H1 (cell line): ENCODE data around the gene PACS1. TPM values are rescaled to one million over a fixed set of nuclear protein-coding genes. Genes with fewer than 3 reads are reported as not detected.
A peak's percentile ranks its signal among the peaks of the same experiment; 100 is the strongest.

ENCODE experiments used
- CTCF ChIA-PET: fragments of 300-600 bp; sonication (Branson Sonifier 250); formaldehyde crosslinking; loops from one replicate; lab custom pipeline; 2021; ENCODE audit not compliant: partially characterized antibody; lab: Charles Lee
- POLR2A ChIA-PET: fragments of 300-600 bp; sonication (Branson Sonifier 250); formaldehyde crosslinking; loops from one replicate; lab custom pipeline; 2021; ENCODE audit warnings: inconsistent platforms; ENCODE audit not compliant: partially characterized antibody; lab: Charles Lee
- DNase-seq, 2 experiments: peaks; one replicate each; pipeline versions ENCODE4 v3.0.0 to v3.0.0-alpha.2; 2010 to 2022; ENCODE audit warnings: low spot score in 2 of 2, low read depth in 1 of 2, mixed read lengths in 1 of 2
- FAIRE-seq: peaks from 2 replicates; lab custom pipeline; 2011; peaks lifted over from hg19 to GRCh38; lab: Jason Lieb, UNC
- H2AFZ ChIP-seq: 2 replicates; pipeline ENCODE4 v1.8.1; 2012; ENCODE audit warnings: low read length, inconsistent platforms
- H2AK5ac ChIP-seq: 2 replicates; pipeline ENCODE4 v1.6.1; 2013; ENCODE audit warnings: low read depth, low read length
- H2BK120ac ChIP-seq: replicated peaks from 2 replicates; pipeline ENCODE3; 2013; ENCODE audit warnings: low read depth, low read length, inconsistent platforms
- H2BK12ac ChIP-seq: 2 replicates; pipeline ENCODE4 v1.6.1; 2013; ENCODE audit warnings: low read depth, low read length
- H2BK15ac ChIP-seq: 2 replicates; pipeline ENCODE4 v1.6.1; 2013; ENCODE audit warnings: low read length
- H2BK20ac ChIP-seq: 2 replicates; pipeline ENCODE4 v1.6.1; 2013; ENCODE audit warnings: low read length
- H2BK5ac ChIP-seq: 2 replicates; pipeline ENCODE4 v1.6.1; 2013; ENCODE audit warnings: low read depth, low read length
- H3K14ac ChIP-seq: 2 replicates; pipeline ENCODE4 v1.6.1; 2013; ENCODE audit warnings: inconsistent platforms; ENCODE audit not compliant: insufficient read length
- H3K18ac ChIP-seq: 2 replicates; pipeline ENCODE4 v1.6.1; 2013; ENCODE audit warnings: low read length; ENCODE audit errors: extremely low read depth
- H3K23ac ChIP-seq: 2 replicates; pipeline ENCODE4 v1.6.1; 2013; ENCODE audit warnings: inconsistent platforms; ENCODE audit not compliant: insufficient read length
- H3K23me2 ChIP-seq: 2 replicates; pipeline ENCODE4 v1.6.1; 2013; ENCODE audit warnings: low read depth, low read length
- H3K27ac ChIP-seq: 2 replicates; pipeline ENCODE4 v1.6.1; 2011; ENCODE audit warnings: low read depth, low read length, inconsistent platforms
- H3K27me3 ChIP-seq, 4 experiments: replicated peaks in 1 of 4; 1 replicate in 1 of 4; 2 replicates in 3 of 4; pipeline versions ENCODE4 v1.6.1 to v1.8.1; 2011 to 2013; ENCODE audit warnings: low read length in 3 of 4, mild to moderate bottlenecking in 3 of 4, inconsistent platforms in 2 of 4, mixed read lengths in 2 of 4, moderate library complexity in 1 of 4; ENCODE audit not compliant: control insufficient read depth in 3 of 4, insufficient read depth in 3 of 4; ENCODE audit errors: extremely low read depth in 1 of 4
- H3K36me3 ChIP-seq, 4 experiments: 2 replicates each; pipeline versions ENCODE4 v1.6.1 to v1.8.1; 2011 to 2013; ENCODE audit warnings: mild to moderate bottlenecking in 4 of 4, low read length in 3 of 4, moderate library complexity in 2 of 4, control low read depth in 1 of 4, inconsistent platforms in 1 of 4; ENCODE audit not compliant: insufficient read depth in 4 of 4, control insufficient read depth in 2 of 4
- H3K4ac ChIP-seq: replicated peaks from 2 replicates; pipeline ENCODE3; 2013; ENCODE audit warnings: low read length, low read depth, mixed read lengths, inconsistent platforms; ENCODE audit not compliant: insufficient read length
- H3K4me1 ChIP-seq, 4 experiments: replicated peaks in 1 of 4; 1 replicate in 1 of 4; 2 replicates in 3 of 4; pipeline versions ENCODE4 v1.6.1 to v1.8.1; 2011 to 2013; ENCODE audit warnings: low read length in 3 of 4, inconsistent platforms in 2 of 4, mixed read lengths in 1 of 4; ENCODE audit not compliant: insufficient read depth in 4 of 4, control insufficient read depth in 3 of 4
- H3K4me2 ChIP-seq, 2 experiments: 2 replicates each; pipeline versions ENCODE4 v1.6.1 to v1.8.1; 2011 to 2013; ENCODE audit warnings: low read depth in 2 of 2, low read length in 2 of 2, control low read depth in 1 of 2, inconsistent platforms in 1 of 2, mild to moderate bottlenecking in 1 of 2; ENCODE audit not compliant: insufficient read depth in 1 of 2
- H3K4me3 ChIP-seq, 4 experiments: fragments of 200-600, 300-600 bp in 1 of 4; sonication (generic), shearing (Covaris generic), sonication (Bioruptor Twin) in 1 of 4; 2 replicates each; pipeline versions ENCODE4 v1.5.1 to v1.8.1; 2011 to 2016; ENCODE audit warnings: low read length in 4 of 4, low read depth in 3 of 4, control low read depth in 2 of 4, inconsistent platforms in 2 of 4, mild to moderate bottlenecking in 2 of 4, mixed read lengths in 1 of 4, moderate library complexity in 1 of 4; ENCODE audit not compliant: insufficient read depth in 2 of 4; ENCODE audit errors: extremely low read depth in 1 of 4
- H3K56ac ChIP-seq: replicated peaks from 2 replicates; pipeline ENCODE3; 2013; ENCODE audit warnings: low read depth, mild to moderate bottlenecking, mixed read lengths, low read length, inconsistent platforms; ENCODE audit not compliant: insufficient read length
- H3K79me1 ChIP-seq: 2 replicates; pipeline ENCODE4 v1.6.1; 2013; ENCODE audit warnings: low read depth, low read length, control low read depth
- H3K79me2 ChIP-seq, 2 experiments: 2 replicates each; pipeline versions ENCODE4 v1.6.1 to v1.8.1; 2012 to 2013; ENCODE audit warnings: low read length in 2 of 2, mild to moderate bottlenecking in 2 of 2, inconsistent platforms in 1 of 2; ENCODE audit not compliant: insufficient read depth in 2 of 2, control insufficient read depth in 1 of 2
- H3K9ac ChIP-seq, 4 experiments: replicated peaks in 1 of 4; 1 replicate in 1 of 4; 2 replicates in 3 of 4; pipeline versions ENCODE4 v1.6.1 to v1.8.1; 2011 to 2013; ENCODE audit warnings: low read depth in 3 of 4, low read length in 3 of 4, control low read depth in 2 of 4, mild to moderate bottlenecking in 2 of 4, moderate library complexity in 2 of 4, inconsistent platforms in 1 of 4; ENCODE audit errors: extremely low read depth in 1 of 4
- H3K9me3 ChIP-seq, 2 experiments: 2 replicates each; pipeline versions ENCODE4 v1.6.1 to v1.8.1; 2012 to 2013; ENCODE audit warnings: mild to moderate bottlenecking in 2 of 2, moderate library complexity in 2 of 2, control low read depth in 1 of 2, inconsistent platforms in 1 of 2, low read depth in 1 of 2, low read length in 1 of 2, mixed read lengths in 1 of 2; ENCODE audit not compliant: insufficient read depth in 2 of 2
- H4K20me1 ChIP-seq, 2 experiments: replicated peaks in 1 of 2; 2 replicates each; pipeline versions ENCODE3 to v1.8.1; 2011 to 2013; ENCODE audit warnings: inconsistent platforms in 2 of 2, low read length in 2 of 2, mild to moderate bottlenecking in 1 of 2; ENCODE audit not compliant: insufficient read depth in 2 of 2, control insufficient read depth in 1 of 2
- H4K5ac ChIP-seq: 2 replicates; pipeline ENCODE4 v1.6.1; 2013; ENCODE audit warnings: low read length, low read depth, mixed read lengths, inconsistent platforms; ENCODE audit not compliant: insufficient read length
- H4K8ac ChIP-seq: 2 replicates; pipeline ENCODE4 v1.8.0; 2013; ENCODE audit warnings: mild to moderate bottlenecking, moderate library complexity, low read length, inconsistent platforms; ENCODE audit not compliant: insufficient read depth; ENCODE audit errors: extremely low read depth
- H4K91ac ChIP-seq: replicated peaks from 2 replicates; pipeline ENCODE3; 2013; ENCODE audit warnings: low read length, mixed read lengths, inconsistent platforms; ENCODE audit not compliant: insufficient read length
- CBX5 ChIP-seq: fragments of 300-800, 300-1000 bp; sonication (generic); IDR thresholded peaks from 2 replicates; pipeline ENCODE4 v1.7.1; 2016; ENCODE audit warnings: antibody characterized with exemption, low read length, low read depth
- CEBPB ChIP-seq: IDR thresholded peaks from 2 replicates; pipeline ENCODE4 v1.6.1; 2012; ENCODE audit warnings: low read depth, low read length
- CREB1 ChIP-seq: IDR thresholded peaks from 2 replicates; pipeline ENCODE4 v1.6.1; 2012; ENCODE audit warnings: inconsistent platforms
- EGR1 ChIP-seq: IDR thresholded peaks from 2 replicates; pipeline ENCODE4 v1.6.1; 2011; ENCODE audit warnings: low read depth, low read length, borderline replicate concordance
- GTF2F1 ChIP-seq: IDR thresholded peaks from 2 replicates; pipeline ENCODE4 v1.6.1; 2012; ENCODE audit warnings: low read depth, low read length, improper control_type of control experiment, borderline replicate concordance
- HDAC6 ChIP-seq: IDR thresholded peaks from one replicate; pipeline ENCODE4 v1.7.1; 2012; ENCODE audit warnings: low read depth, mild to moderate bottlenecking, inconsistent platforms, low read length, moderate library complexity
- KDM1A ChIP-seq: fragments of 200-600, 300-600 bp; sonication (generic); IDR thresholded peaks from 2 replicates; pipeline ENCODE4 v1.7.1; 2016; ENCODE audit warnings: mild to moderate bottlenecking, low read length, borderline replicate concordance
- KDM5A ChIP-seq: fragments of 200-600 bp; IDR thresholded peaks from 2 replicates; pipeline ENCODE4 v1.7.1; 2012; ENCODE audit warnings: mild to moderate bottlenecking, low read length, inconsistent platforms, mixed read lengths
- MAFK ChIP-seq: IDR thresholded peaks from 2 replicates; pipeline ENCODE4 v1.6.1; 2012; ENCODE audit warnings: low read depth, mild to moderate bottlenecking, improper control_type of control experiment, low read length
- PHF8 ChIP-seq: fragments of 200-600 bp; sonication (generic); conservative IDR thresholded peaks from 2 replicates; pipeline ENCODE4 v1.7.1; 2012; ENCODE audit warnings: low read depth, mild to moderate bottlenecking, inconsistent platforms, low read length, moderate library complexity
- POLR2A ChIP-seq, 2 experiments: IDR thresholded peaks; 1 replicate in 1 of 2; 2 replicates in 1 of 2; pipeline ENCODE4 v1.6.1; 2011; ENCODE audit warnings: low read depth in 2 of 2, low read length in 2 of 2, mild to moderate bottlenecking in 2 of 2; ENCODE audit errors: control extremely low read depth in 1 of 2
- SUZ12 ChIP-seq: fragments of 200-600 bp; sonication (generic); IDR thresholded peaks from 2 replicates; pipeline ENCODE4 v1.6.1; 2012; ENCODE audit warnings: mild to moderate bottlenecking, inconsistent platforms, low read length, moderate library complexity, mixed read lengths
- TBP ChIP-seq: IDR thresholded peaks from 2 replicates; pipeline ENCODE4 v1.6.1; 2011; ENCODE audit warnings: low read depth, low read length, improper control_type of control experiment
- TEAD4 ChIP-seq: IDR thresholded peaks from 2 replicates; pipeline ENCODE4 v1.6.1; 2012; ENCODE audit warnings: low read depth, low read length, inconsistent platforms, mixed read lengths
- YY1 ChIP-seq: IDR thresholded peaks from 2 replicates; pipeline ENCODE4 v1.6.1; 2011; ENCODE audit warnings: low read depth, mild to moderate bottlenecking, low read length
- WGBS, 2 experiments: shearing (Covaris generic) in 1 of 2; methylation state at CpG; one replicate each; pipeline versions ENCODE4 v1.1.6 to v1.1.7; 2013 to 2015; ENCODE audit warnings: low lambda C conversion rate in 2 of 2, mixed read lengths in 2 of 2, inconsistent platforms in 1 of 2, low coverage in 1 of 2, missing lambda C conversion rate in 1 of 2; ENCODE audit not compliant: insufficient replicate concordance in 2 of 2, insufficient coverage in 1 of 2, insufficient read length in 1 of 2; ENCODE audit errors: extremely low coverage in 1 of 2, missing lambda C conversion rate in 1 of 2; 5-methylcytosine and 5-hydroxymethylcytosine counted together
- polyA plus RNA-seq, 7 experiments: library from polyadenylated mRNA; depleted of rRNA in 3 of 7; stranded (reverse) in 5 of 7; unstranded in 2 of 7; fragments of >200 nt in 5 of 7; fragments of 200-250 nt in 2 of 7; gene quantifications; 1 replicate in 5 of 7; 2 replicates in 1 of 7; 4 replicates in 1 of 7; pipeline versions ENCODE4 v1.2.1 to v1.2.3, GENCODE V29; 2011 to 2013; ENCODE audit warnings: missing spikeins in 2 of 7, mixed read lengths in 2 of 7
- total RNA-seq: library from RNA; stranded (reverse); fragmentation: NEBNext Ultra II Directional; extraction: Animal tissue kit (Norgen Biotek cat#: 25700); gene quantifications from 2 replicates; pipeline ENCODE4 v1.2.1, GENCODE V29; 2021

Gene PACS1
- total and polyA plus RNA-seq, 2 of the 8 experiments (the other 6 are each of a cell fraction or from before 2014, with no cell fraction given), result 11.5 to 36.0 TPM

DNA sequence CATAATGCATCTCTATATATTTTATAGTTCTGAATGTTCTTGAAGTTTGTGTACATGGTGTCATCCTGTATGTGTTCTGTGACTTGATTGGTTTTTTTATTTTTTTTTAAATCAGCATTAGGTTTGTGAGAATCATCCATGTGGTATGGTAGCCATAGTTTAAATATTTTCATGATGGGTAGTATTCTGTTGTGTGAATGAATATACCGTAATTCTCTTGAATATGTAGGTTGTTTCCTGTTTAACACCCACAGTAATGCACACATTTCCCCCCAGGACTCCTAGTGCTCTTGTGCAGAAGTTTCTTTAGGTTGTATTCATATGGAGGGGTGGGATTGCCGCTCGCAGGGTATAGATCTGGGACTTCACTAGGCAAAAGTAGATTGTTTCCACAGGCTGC is 2.0 kb downstream of the PACS1 start:
- no peak overlapping the region for H2BK12ac ChIP-seq
- H3K4me1 ChIP-seq, result peaks cover 5 to 13% (median 8%) of the 10 kb centered on the region in 4 experiments; a peak in 6 of 7 replicates
- no peak overlapping the region for H2AFZ ChIP-seq
- no peak overlapping the region for H2BK15ac ChIP-seq
- H4K91ac ChIP-seq, result no peak overlapping the region
- no peaks in the 10 kb centered on the region for H3K27me3 ChIP-seq
- no peaks in the 10 kb centered on the region; the same call in 1 of the 2 replicates for H3K79me1 ChIP-seq
- DNase-seq, result no peak
- H3K23me2 ChIP-seq, result no peaks in the 10 kb centered on the region; the same call in 1 of the 2 replicates
- H4K8ac ChIP-seq, result no peak overlapping the region
- H4K5ac ChIP-seq, result no peak overlapping the region
- H4K20me1 ChIP-seq, result peaks cover 2 to 10% of the 10 kb centered on the region in 2 experiments
- H2AK5ac ChIP-seq, result no peak overlapping the region
- no peak overlapping the region for H2BK5ac ChIP-seq
- peaks cover 0 to 13% of the 10 kb centered on the region in 2 experiments; a peak in 2 of 4 replicates for H3K79me2 ChIP-seq
- no peak overlapping the region for H3K18ac ChIP-seq
- no peak overlapping the region for H3K27ac ChIP-seq
- no peak overlapping the region for H3K56ac ChIP-seq
- no peaks in the 10 kb centered on the region for H3K9me3 ChIP-seq
- no peak overlapping the region for H3K4ac ChIP-seq
- ChIA-PET POLR2A (interaction anchor here (0.7 to 9.7 kb wide), 4 partner anchors 11 to 502 kb away, joined by 3 to 150 read pairs (median 6); partner anchors contain the start of genes GAL3ST3, SF3B2 and ZNRD2), CTCF (interaction anchor here (1.0 to 6.8 kb wide), 5 partner anchors 27 to 63 kb away, joined by 3 to 73 read pairs (median 4); no protein-coding TSS in a partner anchor)
- H3K4me2 ChIP-seq, result peak overlapping the region in 1 of 2 experiments; percentile 75; a peak in 1 of 4 replicates
- 0 out of 8 replicates have a peak overlapping the region, but pooled peaks of 1 of the 4 experiments have one; percentile 77 for H3K4me3 ChIP-seq
- peaks cover 4 to 19% (median 13%) of the 10 kb centered on the region in 4 experiments; a peak in 6 of 8 replicates for H3K36me3 ChIP-seq
- no peak overlapping the region for H2BK20ac ChIP-seq
- H2BK120ac ChIP-seq, result no peak overlapping the region
- H3K14ac ChIP-seq, result no peak overlapping the region
- no peak overlapping the region for H3K23ac ChIP-seq
- FAIRE-seq, result no peak
- 98% methylated on average over 3 of the region's 3 CpGs; no CpG with 5 or more reads in 1 of the 2 experiments for WGBS, 2 experiments
- no peak overlapping the region for H3K9ac ChIP-seq
- TF ChIP-seq CBX5 (no peak), TEAD4 (no peak), TBP (no peak), HDAC6 (no peak), GTF2F1 (no peak), YY1 (no peak), POLR2A (IDR thresholded peaks at IDR 0.05; ENCODE audit: control extremely low read depth in 1 of 2, low read depth in 2 of 2, low read length in 2 of 2) (no peak), KDM5A (no peak), KDM1A (no peak), PHF8 (no peak), CREB1 (no peak), EGR1 (no peak), SUZ12 (no peak), MAFK (no peak), CEBPB (no peak)
